HEK293 (cell line): ENCODE measurements around the gene PARVA.

Source experiments
- CTCF ChIA-PET: fragments of 350-600 bp; formaldehyde crosslinking; extraction: SDS; loops from one replicate; lab custom pipeline; 2021; ENCODE audit warnings: antibody characterized with exemption; lab: Yijun Ruan, JAX
- POLR2A ChIA-PET: fragments of 300-600 bp; formaldehyde crosslinking; extraction: SDS; loops from one replicate; lab custom pipeline; 2020; ENCODE audit warnings: antibody characterized with exemption, inconsistent platforms; lab: Yijun Ruan, JAX
- H3K27ac ChIP-seq: fragments of 200-500 bp; sonication (Bioruptor generic); 2 replicates; pipeline ENCODE4 v1.5.1; 2014; ENCODE audit warnings: low read depth, low read length, control low read depth, inconsistent platforms; ENCODE audit errors: extremely low read depth
- H3K36me3 ChIP-seq, 2 experiments: fragments of 200-500 bp in 1 of 2; sonication (Bioruptor generic) in 1 of 2; 1 replicate in 1 of 2; 2 replicates in 1 of 2; pipeline ENCODE4 v1.5.1; 2014 to 2017; ENCODE audit warnings: inconsistent platforms in 2 of 2, low read length in 2 of 2; ENCODE audit not compliant: control insufficient read depth in 2 of 2, insufficient read depth in 1 of 2
- H3K4me1 ChIP-seq: fragments of 200-500 bp; sonication (Bioruptor generic); 2 replicates; pipeline ENCODE4 v1.5.1; 2014; ENCODE audit warnings: mild to moderate bottlenecking, low read length, inconsistent platforms; ENCODE audit not compliant: control insufficient read depth, insufficient read depth
- H3K4me3 ChIP-seq: 2 replicates; pipeline ENCODE4 v1.5.1; 2011; ENCODE audit warnings: low read depth, mild to moderate bottlenecking, control low read depth, low read length, moderate library complexity
- H3K9me3 ChIP-seq: fragments of 200-500 bp; sonication (Bioruptor generic); 2 replicates; pipeline ENCODE4 v1.5.1; 2014; ENCODE audit warnings: low read depth, low read length, inconsistent platforms; ENCODE audit not compliant: control insufficient read depth, insufficient read depth
- HOXA7 ChIP-seq: sonication (generic); formaldehyde crosslinking; IDR thresholded peaks from 2 replicates; pipeline ENCODE4 v1.8.1; 2022; ENCODE audit warnings: missing genetic modification reagents, borderline replicate concordance
- HOXD13 ChIP-seq: sonication (generic); formaldehyde crosslinking; IDR thresholded peaks from 2 replicates; pipeline ENCODE4 v1.8.0; 2022; ENCODE audit warnings: missing genetic modification reagents, borderline replicate concordance
- KLF8 ChIP-seq: fragments of 450-650 bp; formaldehyde crosslinking; IDR thresholded peaks from 2 replicates; pipeline ENCODE4 v1.5.1; 2016; ENCODE audit warnings: missing biosample characterization, missing genetic modification characterization
- RBAK ChIP-seq: fragments of 450-650 bp; formaldehyde crosslinking; IDR thresholded peaks from 2 replicates; pipeline ENCODE4 v1.5.1; 2016; ENCODE audit warnings: missing biosample characterization, missing genetic modification characterization
- TRIM28 ChIP-seq: IDR thresholded peaks from 2 replicates; pipeline ENCODE4 v1.6.1; 2011; ENCODE audit warnings: low read length, control low read depth, borderline replicate concordance
- YY1 ChIP-seq: fragments of 450-650 bp; formaldehyde crosslinking; IDR thresholded peaks from 2 replicates; pipeline ENCODE4 v1.5.1; 2018; ENCODE audit warnings: missing biosample characterization, missing genetic modification characterization
- YY2 ChIP-seq: fragments of 450-650 bp; formaldehyde crosslinking; IDR thresholded peaks from 2 replicates; pipeline ENCODE4 v1.5.1; 2016; ENCODE audit warnings: missing biosample characterization, missing genetic modification characterization
- ZFP37 ChIP-seq: fragments of 450-650 bp; formaldehyde crosslinking; IDR thresholded peaks from 2 replicates; pipeline ENCODE4 v1.5.1; 2016; ENCODE audit warnings: missing biosample characterization, missing genetic modification characterization
- ZIC2 ChIP-seq: fragments of 450-650 bp; formaldehyde crosslinking; IDR thresholded peaks from 2 replicates; pipeline ENCODE4 v1.5.1; 2016; ENCODE audit warnings: missing biosample characterization, missing genetic modification characterization
- ZNF132 ChIP-seq: fragments of 450-650 bp; formaldehyde crosslinking; IDR thresholded peaks from 2 replicates; pipeline ENCODE4 v1.5.1; 2017; ENCODE audit warnings: missing biosample characterization, missing genetic modification characterization, borderline replicate concordance
- ZNF19 ChIP-seq: fragments of 450-650 bp; formaldehyde crosslinking; IDR thresholded peaks from 2 replicates; pipeline ENCODE4; 2016; ENCODE audit warnings: missing biosample characterization, missing genetic modification characterization, low read depth
- ZNF211 ChIP-seq: fragments of 450-650 bp; formaldehyde crosslinking; IDR thresholded peaks from 2 replicates; pipeline ENCODE4 v1.5.1; 2016; ENCODE audit warnings: low read depth, missing biosample characterization, missing genetic modification characterization
- ZNF248 ChIP-seq: fragments of 450-650 bp; formaldehyde crosslinking; IDR thresholded peaks from 2 replicates; pipeline ENCODE4 v1.5.1; 2017; ENCODE audit warnings: missing biosample characterization, missing genetic modification characterization
- ZNF266 ChIP-seq: fragments of 450-650 bp; formaldehyde crosslinking; IDR thresholded peaks from 2 replicates; pipeline ENCODE4 v1.5.1; 2016; ENCODE audit warnings: missing biosample characterization, missing genetic modification characterization, low read depth
- ZNF416 ChIP-seq: fragments of 450-650 bp; formaldehyde crosslinking; IDR thresholded peaks from 2 replicates; pipeline ENCODE4 v1.5.1; 2016; ENCODE audit warnings: missing biosample characterization, missing genetic modification characterization
- ZNF571 ChIP-seq: fragments of 450-650 bp; formaldehyde crosslinking; IDR thresholded peaks from 2 replicates; pipeline ENCODE4 v1.5.0; 2017; ENCODE audit warnings: missing biosample characterization, missing genetic modification characterization
- ZNF596 ChIP-seq: fragments of 450-650 bp; IDR thresholded peaks from 2 replicates; pipeline ENCODE4 v1.5.0; 2018; ENCODE audit warnings: missing biosample characterization, mild to moderate bottlenecking, missing genetic modification characterization, moderate library complexity
- ZNF600 ChIP-seq: fragments of 450-650 bp; formaldehyde crosslinking; IDR thresholded peaks from 2 replicates; pipeline ENCODE4 v1.5.1; 2016; ENCODE audit warnings: missing biosample characterization, missing genetic modification characterization
- ZNF621 ChIP-seq: fragments of 450-650 bp; formaldehyde crosslinking; IDR thresholded peaks from 2 replicates; pipeline ENCODE4 v1.5.1; 2017; ENCODE audit warnings: missing biosample characterization, missing genetic modification characterization
- ZNF624 ChIP-seq: fragments of 450-650 bp; formaldehyde crosslinking; IDR thresholded peaks from 2 replicates; pipeline ENCODE4 v1.5.1; 2017; ENCODE audit warnings: missing biosample characterization, missing genetic modification characterization
- ZNF654 ChIP-seq: fragments of 450-650 bp; formaldehyde crosslinking; IDR thresholded peaks from 2 replicates; pipeline ENCODE4 v1.5.1; 2016; ENCODE audit warnings: low read depth, missing biosample characterization, missing genetic modification characterization
- TF ChIP-seq, protein P1 (sequence below): fragments of 450-650 bp; IDR thresholded peaks from 2 replicates; pipeline ENCODE4 v1.5.1; 2018; ENCODE audit warnings: missing biosample characterization, missing genetic modification characterization
- TF ChIP-seq, protein P2 (sequence below): sonication (generic); formaldehyde crosslinking; IDR thresholded peaks from 2 replicates; pipeline ENCODE4 v1.8.1; 2022; ENCODE audit warnings: mild to moderate bottlenecking, moderate library complexity, missing genetic modification reagents

PARVA gene

DNA sequence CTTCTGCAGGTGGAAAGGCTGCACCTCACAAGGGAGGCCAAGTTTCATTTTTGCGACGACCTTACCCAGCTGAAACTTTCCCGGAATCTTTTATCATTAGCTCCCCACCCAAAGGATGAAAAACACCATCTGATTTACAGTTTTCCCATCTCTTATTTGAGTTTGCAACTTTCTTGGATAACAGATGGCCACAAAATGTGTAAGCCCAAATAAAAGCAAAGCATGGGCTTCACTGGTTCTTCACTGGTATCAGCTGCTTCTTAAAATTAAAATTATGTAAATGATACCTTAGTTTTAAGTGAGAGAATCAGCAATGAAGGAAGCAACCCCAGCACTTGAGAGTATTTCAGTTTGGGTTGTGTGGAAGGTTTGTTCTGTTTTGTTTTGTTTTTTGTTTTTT lies 55.8 kb downstream of the PARVA start (continued):
- TF ChIP-seq, protein P1, sequence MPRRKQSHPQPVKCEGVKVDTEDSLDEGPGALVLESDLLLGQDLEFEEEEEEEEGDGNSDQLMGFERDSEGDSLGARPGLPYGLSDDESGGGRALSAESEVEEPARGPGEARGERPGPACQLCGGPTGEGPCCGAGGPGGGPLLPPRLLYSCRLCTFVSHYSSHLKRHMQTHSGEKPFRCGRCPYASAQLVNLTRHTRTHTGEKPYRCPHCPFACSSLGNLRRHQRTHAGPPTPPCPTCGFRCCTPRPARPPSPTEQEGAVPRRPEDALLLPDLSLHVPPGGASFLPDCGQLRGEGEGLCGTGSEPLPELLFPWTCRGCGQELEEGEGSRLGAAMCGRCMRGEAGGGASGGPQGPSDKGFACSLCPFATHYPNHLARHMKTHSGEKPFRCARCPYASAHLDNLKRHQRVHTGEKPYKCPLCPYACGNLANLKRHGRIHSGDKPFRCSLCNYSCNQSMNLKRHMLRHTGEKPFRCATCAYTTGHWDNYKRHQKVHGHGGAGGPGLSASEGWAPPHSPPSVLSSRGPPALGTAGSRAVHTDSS (tag by site-specific recombination) = no peak
- TF ChIP-seq ZFP37 (tag by site-specific recombination) (no peak), ZNF654 (no peak)
- TF ChIP-seq, protein P2, sequence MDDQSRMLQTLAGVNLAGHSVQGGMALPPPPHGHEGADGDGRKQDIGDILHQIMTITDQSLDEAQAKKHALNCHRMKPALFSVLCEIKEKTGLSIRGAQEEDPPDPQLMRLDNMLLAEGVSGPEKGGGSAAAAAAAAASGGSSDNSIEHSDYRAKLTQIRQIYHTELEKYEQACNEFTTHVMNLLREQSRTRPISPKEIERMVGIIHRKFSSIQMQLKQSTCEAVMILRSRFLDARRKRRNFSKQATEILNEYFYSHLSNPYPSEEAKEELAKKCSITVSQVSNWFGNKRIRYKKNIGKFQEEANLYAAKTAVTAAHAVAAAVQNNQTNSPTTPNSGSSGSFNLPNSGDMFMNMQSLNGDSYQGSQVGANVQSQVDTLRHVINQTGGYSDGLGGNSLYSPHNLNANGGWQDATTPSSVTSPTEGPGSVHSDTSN (CRISPR knock-in tag) = no peak

DNA sequence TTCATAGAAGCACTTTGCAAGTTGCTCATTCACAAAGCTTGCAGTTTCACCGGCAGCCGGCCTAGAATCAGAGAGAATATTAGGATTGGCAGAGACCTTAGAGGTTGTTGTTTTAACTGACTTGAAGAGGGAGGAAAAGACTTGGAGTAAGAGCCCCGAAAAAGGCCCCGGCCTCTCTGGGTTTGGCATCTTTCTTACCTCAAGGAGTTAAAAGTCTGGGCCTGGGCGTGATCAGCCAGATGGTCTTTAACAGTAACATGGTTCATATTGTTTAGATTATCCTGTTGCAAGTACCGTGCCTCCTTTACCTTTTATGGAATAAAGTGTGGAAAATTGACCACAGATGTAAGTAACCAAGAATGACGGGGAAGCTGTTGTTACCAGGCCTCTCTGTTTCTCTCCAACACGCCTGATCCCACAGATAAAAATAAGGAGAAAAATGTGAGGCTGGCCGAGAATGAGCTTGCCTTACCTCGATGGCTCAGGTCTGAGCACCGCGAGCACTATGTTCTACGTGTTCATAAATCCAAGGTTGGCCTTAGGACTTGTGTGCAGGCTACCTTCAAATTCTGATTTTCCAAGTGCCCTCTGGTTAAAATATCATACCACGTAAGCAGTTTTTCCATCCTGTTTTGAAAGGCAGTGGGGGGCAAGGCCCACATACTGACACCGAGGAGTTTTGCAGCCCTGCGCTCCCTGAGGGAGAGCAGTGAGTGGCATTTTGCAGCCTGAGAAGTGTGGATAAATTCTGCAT lies 56.4 kb downstream of the PARVA start:
- TF ChIP-seq ZIC2 (tag by site-specific recombination) (peak; percentile 85; the same call in 1 of the 2 replicates), YY1 (tag by site-specific recombination) (no peak), ZNF211 (tag by site-specific recombination) (no peak)
- H3K4me3 ChIP-seq = no peak overlapping the region
- ChIA-PET CTCF (interaction anchor here (1.5 kb wide), 1 partner anchor 23 kb away, joined by 3 read pairs; no protein-coding TSS in a partner anchor), POLR2A (no interaction called here)
- no peaks in the 10 kb centered on the region for H3K9me3 ChIP-seq
- H3K36me3 ChIP-seq = no peaks in the 10 kb centered on the region
- H3K4me1 ChIP-seq = no peaks in the 10 kb centered on the region
- no peak overlapping the region for H3K27ac ChIP-seq

GRCh38 chr11:12434325-12434654 lies 56.9 kb downstream of the PARVA start:
- ChIA-PET CTCF (interaction anchor here (0.6 to 1.5 kb wide), 3 partner anchors 23 to 454 kb away, joined by 3 to 7 read pairs (median 3); no protein-coding TSS in a partner anchor), POLR2A (no interaction called here)
- Histone ChIP-seq H3K9me3 (no peaks in the 10 kb centered on the region), H3K4me3 (no peak overlapping the region), H3K4me1 (no peaks in the 10 kb centered on the region), H3K27ac (no peak overlapping the region), H3K36me3 (no peaks in the 10 kb centered on the region)
- TF ChIP-seq ZNF600 (tag by site-specific recombination) (no peak), ZNF416 (tag by site-specific recombination) (no peak), ZNF621 (tag by site-specific recombination) (no peak), ZNF624 (tag by site-specific recombination) (no peak), HOXA7 (CRISPR knock-in tag) (no peak), HOXD13 (CRISPR knock-in tag) (no peak), TRIM28 (no peak), RBAK (tag by site-specific recombination) (no peak), ZNF596 (no peak), ZNF248 (no peak), ZNF19 (tag by site-specific recombination) (no peak)

- Histone ChIP-seq H3K36me3 (no peaks in the 10 kb centered on the region), H3K4me3 (no peak overlapping the region), H3K4me1 (no peaks in the 10 kb centered on the region), H3K9me3 (no peaks in the 10 kb centered on the region), H3K27ac (no peak overlapping the region)
- ChIA-PET CTCF (interaction anchor here (1.0 to 1.5 kb wide), 2 partner anchors 24 to 453 kb away, joined by 3 read pairs; no protein-coding TSS in a partner anchor), POLR2A (no interaction called here)
- TF ChIP-seq ZNF132 (tag by site-specific recombination) (no peak), ZNF571 (tag by site-specific recombination) (no peak), YY2 (tag by site-specific recombination) (no peak), ZFP37 (tag by site-specific recombination) (no peak), KLF8 (tag by site-specific recombination) (no peak), ZNF266 (tag by site-specific recombination) (no peak)
Measured at GRCh38 chr11:12435264-12435663, 57.9 kb downstream of the PARVA start.
